HG03097 (cell line): ENCODE results near the gene P4HA2.

Experiments
- ATAC-seq: cut with Tn5 transposase; IDR thresholded peaks from one replicate; pipeline ENCODE4 v1.9.1; 2021; ENCODE audit not compliant: unreplicated experiment, low FRiP score

P4HA2 gene

GRCh38 chr5:132265336-132266030 lies 37.8 kb upstream of the P4HA2 start:
- no peak for ATAC-seq

GRCh38 chr5:132264546-132265335 lies 37.1 kb upstream of the P4HA2 start:
- ATAC-seq = no peak

GRCh38 chr5:132263548-132264261 lies 36.1 kb upstream of the P4HA2 start:
- ATAC-seq = no peak

- ATAC-seq = no peak
Measured at GRCh38 chr5:132262882-132263547, 35.4 kb upstream of the P4HA2 start.

GRCh38 chr5:132261881-132262845 lies 34.5 kb upstream of the P4HA2 start:
- ATAC-seq = no peak

- ATAC-seq = no peak
Measured at GRCh38 chr5:132260714-132261551, 33.3 kb upstream of the P4HA2 start.

GRCh38 chr5:132260051-132260450 lies 32.4 kb upstream of the P4HA2 start:
- no peak for ATAC-seq

GRCh38 chr5:132259069-132259851 lies 31.6 kb upstream of the P4HA2 start:
- no peak for ATAC-seq

GRCh38 chr5:132258102-132259068 lies 30.7 kb upstream of the P4HA2 start:
- ATAC-seq = no peak

- no peak for ATAC-seq
Measured at GRCh38 chr5:132257131-132258101, 29.8 kb upstream of the P4HA2 start, which contains the start of gene PDLIM4. PDLIM4 (plus strand) TSS chr5:132257696; CDS start chr5:132257735, 39 bp downstream.

GRCh38 chr5:132256783-132257130 lies 29.1 kb upstream of the P4HA2 start:
- no peak for ATAC-seq

- no peak for ATAC-seq
Measured at GRCh38 chr5:132256086-132256782, 28.6 kb upstream of the P4HA2 start.

- no peak for ATAC-seq
Measured at GRCh38 chr5:132254321-132254977, 26.8 kb upstream of the P4HA2 start.

GRCh38 chr5:132253452-132254320 lies 26.0 kb upstream of the P4HA2 start:
- no peak for ATAC-seq
